Neural cell (in vitro differentiated cells): Measurements from ENCODE around the gene FXYD4. TPM values are rescaled to one million over a fixed set of nuclear protein-coding genes. Genes with fewer than 3 reads are reported as not detected.
A peak's percentile ranks its signal among the peaks of the same experiment; 100 is the strongest.

ENCODE experiments used
- H2AFZ ChIP-seq: fragments of 200-600, 300-800 bp; sonication (generic), shearing (Covaris generic); 2 replicates; pipeline ENCODE4 v1.6.0; 2014; ENCODE audit warnings: low read depth, mild to moderate bottlenecking, antibody characterized with exemption, low read length, moderate library complexity
- H3F3A ChIP-seq: fragments of 200-600 bp; shearing (Covaris generic); 2 replicates; pipeline ENCODE4 v1.6.1; 2016; ENCODE audit warnings: mild to moderate bottlenecking, moderate library complexity, mixed read lengths, antibody characterized with exemption, low read length; ENCODE audit not compliant: insufficient read depth, poor library complexity, severe bottlenecking
- H3K27ac ChIP-seq: fragments of 200-600, 300-800 bp; sonication (generic), shearing (Covaris generic); 2 replicates; pipeline ENCODE4 v1.5.1; 2014; ENCODE audit warnings: mild to moderate bottlenecking, low read length, moderate library complexity
- H3K27me3 ChIP-seq: fragments of 300-800, 200-600 bp; sonication (generic), shearing (Covaris generic); 2 replicates; pipeline ENCODE4 v1.6.0; 2014; ENCODE audit warnings: mild to moderate bottlenecking, low read depth, low read length, moderate library complexity; ENCODE audit not compliant: insufficient read depth
- H3K36me3 ChIP-seq: fragments of 300-800, 200-600 bp; sonication (generic), shearing (Covaris generic); 2 replicates; pipeline ENCODE4 v1.5.1; 2014; ENCODE audit warnings: mild to moderate bottlenecking, antibody characterized with exemption, low read length, moderate library complexity; ENCODE audit not compliant: insufficient read depth
- H3K4me2 ChIP-seq: fragments of 300-800, 200-600 bp; sonication (generic), shearing (Covaris generic); 2 replicates; pipeline ENCODE4 v1.6.0; 2014; ENCODE audit warnings: mild to moderate bottlenecking, low read length
- H3K4me3 ChIP-seq: fragments of 300-800, 200-600 bp; sonication (generic), shearing (Covaris generic); 2 replicates; pipeline ENCODE4 v1.5.1; 2014; ENCODE audit warnings: mild to moderate bottlenecking, low read length, moderate library complexity
- H3K79me2 ChIP-seq: fragments of 200-600 bp; shearing (Covaris generic); replicated peaks from 2 replicates; pipeline ENCODE4 v1.6.0; 2014; ENCODE audit warnings: mild to moderate bottlenecking, low read length, moderate library complexity; ENCODE audit not compliant: insufficient read depth
- H3K9ac ChIP-seq: fragments of 300-800, 200-600 bp; sonication (generic), shearing (Covaris generic); 2 replicates; pipeline ENCODE4 v1.6.1; 2016; ENCODE audit warnings: mild to moderate bottlenecking, low read length, mixed read lengths
- H3K9me2 ChIP-seq: fragments of 200-600 bp; shearing (Covaris generic); 2 replicates; pipeline ENCODE4 v1.6.1; 2016; ENCODE audit warnings: mild to moderate bottlenecking, low read length, mixed read lengths; ENCODE audit not compliant: insufficient read depth
- H3K9me3 ChIP-seq: fragments of 200-600, 300-800 bp; sonication (generic), shearing (Covaris generic); 2 replicates; pipeline ENCODE4 v1.6.1; 2016; ENCODE audit warnings: mild to moderate bottlenecking, mixed run types, low read length, moderate library complexity, mixed read lengths
- H4K20me1 ChIP-seq: fragments of 200-600 bp; shearing (Covaris generic); 2 replicates; pipeline ENCODE4 v1.6.1; 2016; ENCODE audit warnings: mild to moderate bottlenecking, mixed run types; ENCODE audit not compliant: insufficient read depth
- CTCF ChIP-seq: fragments of 450-650 bp; IDR thresholded peaks from 2 replicates; pipeline ENCODE4 v1.5.1; 2014; ENCODE audit warnings: antibody characterized with exemption, mild to moderate bottlenecking, moderate library complexity; ENCODE audit not compliant: poor library complexity, severe bottlenecking
- EP300 ChIP-seq: fragments of 450-650 bp; conservative IDR thresholded peaks from 2 replicates; pipeline ENCODE4 v1.6.1; 2014; ENCODE audit warnings: antibody characterized with exemption, mild to moderate bottlenecking, moderate library complexity; ENCODE audit not compliant: poor library complexity, severe bottlenecking
- EZH2 ChIP-seq: fragments of 200-600, 300-800 bp; shearing (Covaris generic), sonication (generic); IDR thresholded peaks from 2 replicates; pipeline ENCODE4 v1.6.1; 2014; ENCODE audit warnings: antibody characterized with exemption, low read length, borderline replicate concordance, mild to moderate bottlenecking; ENCODE audit not compliant: insufficient read depth, poor library complexity, severe bottlenecking
- MXI1 ChIP-seq: fragments of 450-650 bp; conservative IDR thresholded peaks from 2 replicates; pipeline ENCODE4 v1.6.1; 2014; ENCODE audit warnings: antibody characterized with exemption, mild to moderate bottlenecking; ENCODE audit not compliant: poor library complexity, severe bottlenecking
- POLR2AphosphoS5 ChIP-seq: IDR thresholded peaks from 2 replicates; pipeline ENCODE4 v1.6.1; 2012
- RAD21 ChIP-seq: fragments of 450-650 bp; conservative IDR thresholded peaks from 2 replicates; pipeline ENCODE4 v1.6.1; 2014; ENCODE audit warnings: antibody characterized with exemption, mild to moderate bottlenecking, moderate library complexity
- REST ChIP-seq: IDR thresholded peaks from 2 replicates; pipeline ENCODE4 v1.6.1; 2012; ENCODE audit warnings: borderline replicate concordance
- SMC3 ChIP-seq: fragments of 450-650 bp; conservative IDR thresholded peaks from 2 replicates; pipeline ENCODE4 v1.6.1; 2014; ENCODE audit warnings: antibody characterized with exemption, mild to moderate bottlenecking, moderate library complexity; ENCODE audit not compliant: poor library complexity
- TAF1 ChIP-seq: IDR thresholded peaks from 2 replicates; pipeline ENCODE4 v1.6.1; 2012; ENCODE audit warnings: low read depth
- polyA plus RNA-seq: library from polyadenylated mRNA; depleted of rRNA; stranded (reverse); fragments of >200 nt; gene quantifications from 2 replicates; pipeline ENCODE4 v1.2.3, GENCODE V29; 2014

Gene FXYD4
- polyA plus RNA-seq, 1 donor from 2014 or later = not detected

GRCh38 chr10:43408710-43409384 is 37.4 kb downstream of the FXYD4 start, which contains the start of gene HNRNPF:
Gene HNRNPF, minus strand, starts transcription at chr10:43409186. Its CDS starts 21,302 bp downstream, at chr10:43387884.
- no peaks in the 10 kb centered on the region for H3F3A ChIP-seq
- TF ChIP-seq REST (peak; percentile 46), SMC3 (no peak), TAF1 (no peak), RAD21 (peak; percentile 17), POLR2AphosphoS5 (peak; percentile 66), EZH2 (no peak), MXI1 (peak; percentile 88), EP300 (no peak), CTCF (peak; percentile 21)
- H3K27me3 ChIP-seq = peaks cover 5% of the 10 kb centered on the region
- H4K20me1 ChIP-seq = no peaks in the 10 kb centered on the region
- H3K36me3 ChIP-seq = no peaks in the 10 kb centered on the region
- peak within 1 kb of the TSS; percentile 72 for H3K9ac ChIP-seq
- H3K4me2 ChIP-seq = peak within 1 kb of the TSS; percentile 15
- H3K79me2 ChIP-seq = peaks cover 22% of the 10 kb centered on the region
- H3K4me3 ChIP-seq = peak within 1 kb of the TSS; percentile 81
- peak within 1 kb of the TSS; percentile 83 for H2AFZ ChIP-seq
- no peaks in the 10 kb centered on the region for H3K9me3 ChIP-seq
- H3K9me2 ChIP-seq = no peaks in the 10 kb centered on the region
- peak within 1 kb of the TSS; percentile 71 for H3K27ac ChIP-seq

GRCh38 chr10:43409385-43410109 is 38.1 kb downstream of the FXYD4 start:
- Histone ChIP-seq H3K27me3 (peaks cover 5% of the 10 kb centered on the region), H4K20me1 (no peaks in the 10 kb centered on the region), H3K4me2 (no peak overlapping the region), H3K36me3 (no peaks in the 10 kb centered on the region), H3K9me3 (no peaks in the 10 kb centered on the region), H3K9me2 (no peaks in the 10 kb centered on the region), H3K9ac (peak overlapping the region; percentile 72), H3K79me2 (peaks cover 16% of the 10 kb centered on the region), H2AFZ (peak overlapping the region; percentile 83), H3F3A (no peaks in the 10 kb centered on the region), H3K4me3 (peak overlapping the region; percentile 81), H3K27ac (peak overlapping the region; percentile 71)
- TF ChIP-seq SMC3 (no peak), CTCF (no peak), MXI1 (no peak), EP300 (no peak), TAF1 (no peak), RAD21 (no peak)
